GM10248 (cell line): ENCODE measurements around the gene CYP2A6.
A peak's percentile ranks its signal among the peaks of the same experiment; 100 is the strongest.

Source experiments
- CTCF ChIA-PET: fragments of 300-600 bp; sonication (Branson Sonifier 250); formaldehyde crosslinking; extraction: SDS; loops from one replicate; lab custom pipeline; 2021; ENCODE audit warnings: antibody characterized with exemption; lab: Yijun Ruan, JAX
- POLR2A ChIA-PET: fragments of 350-650 bp; sonication (Branson Sonifier 250); formaldehyde crosslinking; extraction: SDS; loops from one replicate; lab custom pipeline; 2020; ENCODE audit warnings: antibody characterized with exemption; lab: Yijun Ruan, JAX
- DNase-seq: peaks from one replicate; pipeline ENCODE4 v3.0.0; 2012; ENCODE audit errors: extremely low spot score
- TF ChIP-seq, protein P1 (sequence below): IDR thresholded peaks from 2 replicates; pipeline ENCODE4 v1.5.1; 2012; ENCODE audit warnings: mild to moderate bottlenecking, low read depth; ENCODE audit errors: extremely low read depth, missing control alignments, control extremely low read depth

CYP2A6 gene

DNA sequence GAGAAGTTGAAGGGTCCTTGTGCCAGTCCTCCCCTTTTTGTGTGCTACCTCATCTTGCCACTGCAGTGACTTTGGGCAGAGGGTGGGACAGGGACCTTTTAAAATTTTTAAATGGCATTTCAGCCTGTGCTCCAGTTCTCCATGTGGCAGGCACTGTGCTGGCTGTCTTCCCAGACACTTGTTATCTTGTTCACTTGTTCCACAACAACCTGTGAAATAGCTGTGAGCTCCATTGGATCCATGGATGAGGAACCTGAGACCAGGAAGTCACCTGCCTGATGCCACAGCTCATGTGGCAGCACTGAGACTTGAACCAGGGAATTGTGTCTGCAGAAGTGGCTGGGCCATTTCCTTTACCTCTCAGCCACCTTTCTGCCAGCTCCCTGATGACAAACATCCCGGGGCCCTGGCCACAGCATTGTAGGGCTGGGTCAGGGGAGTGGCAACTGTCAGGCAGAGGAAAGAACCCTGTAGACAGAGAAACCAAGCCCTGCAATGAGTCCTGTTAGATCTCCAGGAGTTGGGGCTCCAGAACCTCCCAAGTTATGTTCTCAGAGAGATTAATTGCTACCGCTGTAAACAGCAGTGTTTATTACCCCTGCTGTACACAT is 44.9 kb downstream of the CYP2A6 start:
- ChIA-PET CTCF (interaction anchor here (1.1 to 2.6 kb wide), 8 partner anchors 12 to 143 kb away, joined by 3 to 14 read pairs (median 6); partner anchors contain the start of gene RAB4B), POLR2A (interaction anchor here (0.6 kb wide), 1 partner anchor 12 kb away, joined by 6 read pairs; no protein-coding TSS in a partner anchor)
- no peak for DNase-seq

DNA sequence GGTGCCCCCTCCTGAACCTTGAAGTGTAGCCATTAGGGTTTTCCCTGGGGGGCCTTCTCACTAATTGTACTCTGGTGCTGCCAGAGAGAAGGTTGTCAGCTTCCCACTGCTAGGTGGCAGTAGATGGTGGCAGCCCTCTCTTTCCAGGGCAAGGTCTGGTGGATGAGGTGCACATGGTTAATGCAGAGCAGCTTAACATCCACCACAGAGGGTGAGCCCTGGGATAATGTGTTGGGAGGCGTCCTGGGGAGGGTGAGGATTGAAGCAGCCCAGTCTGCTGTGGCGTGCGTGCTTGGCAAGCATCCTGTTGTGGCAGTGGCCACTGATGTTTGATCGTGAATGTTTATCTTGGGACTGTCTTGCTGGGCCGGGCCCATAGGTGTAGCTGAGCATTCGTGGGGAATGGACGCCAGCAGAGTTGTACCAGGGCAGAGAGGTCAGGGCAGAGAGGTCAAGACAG is 45.4 kb downstream of the CYP2A6 start:
- TF ChIP-seq, protein P1, sequence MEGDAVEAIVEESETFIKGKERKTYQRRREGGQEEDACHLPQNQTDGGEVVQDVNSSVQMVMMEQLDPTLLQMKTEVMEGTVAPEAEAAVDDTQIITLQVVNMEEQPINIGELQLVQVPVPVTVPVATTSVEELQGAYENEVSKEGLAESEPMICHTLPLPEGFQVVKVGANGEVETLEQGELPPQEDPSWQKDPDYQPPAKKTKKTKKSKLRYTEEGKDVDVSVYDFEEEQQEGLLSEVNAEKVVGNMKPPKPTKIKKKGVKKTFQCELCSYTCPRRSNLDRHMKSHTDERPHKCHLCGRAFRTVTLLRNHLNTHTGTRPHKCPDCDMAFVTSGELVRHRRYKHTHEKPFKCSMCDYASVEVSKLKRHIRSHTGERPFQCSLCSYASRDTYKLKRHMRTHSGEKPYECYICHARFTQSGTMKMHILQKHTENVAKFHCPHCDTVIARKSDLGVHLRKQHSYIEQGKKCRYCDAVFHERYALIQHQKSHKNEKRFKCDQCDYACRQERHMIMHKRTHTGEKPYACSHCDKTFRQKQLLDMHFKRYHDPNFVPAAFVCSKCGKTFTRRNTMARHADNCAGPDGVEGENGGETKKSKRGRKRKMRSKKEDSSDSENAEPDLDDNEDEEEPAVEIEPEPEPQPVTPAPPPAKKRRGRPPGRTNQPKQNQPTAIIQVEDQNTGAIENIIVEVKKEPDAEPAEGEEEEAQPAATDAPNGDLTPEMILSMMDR: no peak
- POLR2A ChIA-PET: no interaction called here
- CTCF ChIA-PET: interaction anchor here (1.1 to 2.6 kb wide), 4 partner anchors 12 to 142 kb away, joined by 3 to 14 read pairs (median 10); no protein-coding TSS in a partner anchor
- no peak for DNase-seq

More for the DNA sequence above, 44.9 kb downstream of the CYP2A6 start:
- TF ChIP-seq, protein P1: no peak

DNA sequence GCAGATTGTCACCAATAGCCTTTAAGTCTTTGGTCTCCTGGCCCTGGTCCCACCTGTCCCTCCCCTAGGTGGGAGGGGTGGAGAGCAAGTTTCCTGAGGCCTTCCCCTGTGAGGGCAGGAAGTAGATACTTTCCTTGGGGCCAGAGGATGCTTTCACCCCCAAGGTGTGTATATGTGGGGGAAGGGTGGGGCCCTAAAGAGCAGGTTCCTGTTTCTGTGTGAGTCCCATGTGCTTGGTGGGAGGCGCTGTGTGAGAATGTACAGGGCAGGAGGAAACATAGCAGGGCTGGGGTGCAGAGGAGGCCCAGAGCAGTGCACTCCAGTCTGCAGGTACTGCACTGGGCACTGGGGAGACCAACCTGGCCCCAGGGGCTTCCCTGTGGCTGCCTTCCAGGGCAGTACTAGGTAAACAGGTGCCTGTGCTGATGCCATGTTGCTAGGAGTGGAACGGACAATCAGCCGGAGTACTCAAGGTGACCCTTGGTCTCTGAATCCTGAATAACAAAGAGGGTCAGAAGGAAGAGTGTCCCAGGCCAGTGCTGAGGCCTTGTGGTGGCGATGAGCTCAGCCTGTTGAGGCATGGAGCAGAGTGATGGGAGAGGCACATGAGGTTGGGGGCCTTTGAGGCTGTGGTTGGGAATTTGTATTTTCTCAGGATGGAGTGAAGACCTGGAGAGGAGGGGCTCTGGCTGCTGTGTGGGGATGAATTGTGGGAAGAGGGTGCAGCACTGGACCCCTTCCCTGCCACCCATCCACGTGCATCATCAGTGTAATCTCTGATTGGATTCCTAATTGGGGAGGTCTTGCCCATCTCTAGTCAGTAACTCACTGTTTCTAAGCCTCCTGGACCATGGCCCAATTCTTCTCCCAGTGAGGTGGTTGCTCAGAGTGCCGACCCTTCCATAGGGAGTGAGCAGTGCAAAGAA is 46.1 kb downstream of the CYP2A6 start:
- peak; percentile 62 for DNase-seq
- ChIA-PET CTCF (interaction anchor here (2.4 kb wide), 1 partner anchor 16 kb away, joined by 9 read pairs; no protein-coding TSS in a partner anchor), POLR2A (no interaction called here)
- TF ChIP-seq, protein P1: no peak

DNA sequence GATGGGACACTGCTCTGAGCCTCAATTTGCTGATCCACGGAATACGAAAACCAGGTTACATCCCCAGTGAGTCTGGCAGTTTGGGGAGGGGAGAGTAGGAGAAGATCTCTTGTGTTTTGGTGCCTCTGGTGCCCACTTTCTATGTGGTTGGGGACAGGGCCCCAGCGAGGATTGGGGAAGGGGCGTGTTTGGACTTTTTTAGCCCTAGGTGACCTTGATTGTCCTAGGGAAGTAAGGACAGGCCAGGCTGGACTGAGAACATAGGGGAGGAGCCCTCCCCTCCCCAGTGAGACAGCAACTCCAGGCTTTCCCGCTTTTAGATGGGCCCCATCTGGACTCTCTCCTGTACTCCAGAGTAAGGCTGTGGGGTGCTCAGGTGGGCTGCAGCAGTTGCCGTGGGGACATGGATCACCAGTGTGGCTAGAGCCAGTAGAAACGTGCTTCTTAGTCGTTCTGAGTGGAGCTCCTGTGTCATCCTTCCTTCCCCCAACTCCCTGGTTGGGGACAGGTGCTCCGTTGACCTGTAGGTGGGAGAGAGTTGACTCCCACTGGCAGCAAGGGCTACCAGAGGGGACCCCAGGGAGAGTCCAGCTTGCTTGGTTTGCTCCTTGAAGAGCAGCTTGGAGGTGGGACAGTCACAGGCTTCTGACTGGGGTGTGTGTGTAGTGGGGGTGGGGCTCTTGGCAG is 46.9 kb downstream of the CYP2A6 start:
- CTCF ChIA-PET: interaction anchor here (1.3 to 2.4 kb wide), 2 partner anchors 16 to 86 kb away, joined by 3 to 9 read pairs; partner anchors contain the start of genes COQ8B and ITPKC
- TF ChIP-seq, protein P1: no peak
- no peak for DNase-seq
- POLR2A ChIA-PET: no interaction called here

DNA sequence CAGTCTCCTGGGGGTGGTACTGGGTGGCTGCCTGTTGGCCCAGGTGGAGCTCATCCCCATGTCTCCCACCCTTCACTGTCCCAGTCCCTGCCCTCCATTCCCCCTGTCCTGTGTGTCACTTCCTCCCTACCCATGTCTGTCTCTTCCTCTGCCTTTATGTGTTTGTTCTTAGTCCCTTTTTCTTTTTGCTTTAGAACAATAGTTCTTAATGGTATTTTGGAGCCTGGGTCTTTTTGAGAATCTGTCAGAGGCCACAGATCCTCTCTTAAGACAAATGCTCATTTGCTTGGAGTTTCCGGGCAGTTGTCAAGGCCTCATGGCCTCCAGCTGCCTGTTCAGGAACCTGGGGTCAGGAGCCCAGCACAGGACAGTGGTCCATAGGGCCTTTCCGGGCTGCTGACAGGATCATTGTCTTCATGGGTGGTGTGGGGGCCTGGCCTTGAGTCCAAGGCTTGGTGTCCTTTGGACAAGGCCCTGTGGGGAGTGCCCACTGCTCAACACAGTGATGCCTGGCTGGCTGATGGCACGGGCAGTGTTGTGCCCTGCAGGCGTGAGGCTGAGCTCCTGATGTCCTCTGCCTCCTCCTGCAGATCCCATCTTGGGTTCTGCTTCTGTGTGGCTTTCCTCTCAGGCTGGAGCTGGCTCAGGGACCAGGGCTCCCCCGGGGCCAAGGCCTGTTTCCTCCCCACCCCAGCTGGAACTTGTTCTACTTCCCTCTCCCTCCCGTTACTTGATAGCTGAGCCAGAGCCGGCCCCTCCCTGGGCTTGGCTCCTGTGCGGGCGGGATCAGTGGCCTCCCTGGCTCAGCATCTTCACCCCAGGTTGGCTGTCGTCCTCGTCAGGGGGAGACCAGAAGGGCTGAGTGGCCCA is 47.7 kb downstream of the CYP2A6 start:
- ChIA-PET POLR2A (interaction anchor here (0.6 to 1.4 kb wide), 2 partner anchors 25 to 48 kb away, joined by 3 to 5 read pairs; partner anchors contain the start of gene RAB4B), CTCF (interaction anchor here (1.3 to 2.4 kb wide), 3 partner anchors 17 to 86 kb away, joined by 3 to 9 read pairs (median 3); partner anchors contain the start of genes COQ8B and ITPKC)
- TF ChIP-seq, protein P1: no peak
- no peak for DNase-seq
